COR-L47 (cell line): ENCODE data around the gene EEFSEC.

ENCODE experiments used
- DNase-seq: peaks from one replicate; lab custom pipeline; 2025; lab: John Stamatoyannopoulos, UW

The EEFSEC gene

DNA sequence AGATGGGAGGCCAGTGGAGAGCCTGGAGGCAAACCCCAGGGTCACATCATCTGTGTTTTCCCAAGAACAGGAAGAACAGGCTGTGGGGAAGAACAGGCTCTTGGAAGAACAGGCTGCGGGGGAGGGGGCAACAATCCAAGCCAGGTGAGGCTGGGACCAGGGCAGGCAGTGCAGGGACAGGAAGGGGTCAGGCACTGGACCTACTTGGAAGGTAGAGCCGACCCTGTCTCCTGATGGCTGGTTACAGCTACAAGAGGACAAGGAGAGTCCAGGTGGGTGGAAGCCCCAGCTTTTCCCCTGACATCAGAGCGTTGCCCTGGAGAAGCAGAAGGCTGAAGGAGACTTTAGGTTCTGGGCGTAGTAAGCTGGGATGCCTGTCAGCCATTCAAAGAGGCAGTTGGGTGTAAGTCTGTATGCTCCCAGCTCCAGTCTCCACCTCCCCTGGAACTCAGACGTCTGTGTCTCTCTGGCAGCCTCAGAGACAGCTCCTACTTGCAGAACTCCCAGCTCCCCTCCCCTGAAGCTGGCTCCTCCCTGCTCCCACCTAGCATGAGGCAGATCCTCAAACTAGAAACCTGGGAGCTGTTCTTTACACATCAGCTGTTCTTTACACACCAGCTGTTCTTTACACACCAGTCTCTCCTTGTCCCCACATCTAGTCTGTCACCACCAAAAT lies 182.5 kb downstream of the EEFSEC start:
- no peak for DNase-seq

DNA sequence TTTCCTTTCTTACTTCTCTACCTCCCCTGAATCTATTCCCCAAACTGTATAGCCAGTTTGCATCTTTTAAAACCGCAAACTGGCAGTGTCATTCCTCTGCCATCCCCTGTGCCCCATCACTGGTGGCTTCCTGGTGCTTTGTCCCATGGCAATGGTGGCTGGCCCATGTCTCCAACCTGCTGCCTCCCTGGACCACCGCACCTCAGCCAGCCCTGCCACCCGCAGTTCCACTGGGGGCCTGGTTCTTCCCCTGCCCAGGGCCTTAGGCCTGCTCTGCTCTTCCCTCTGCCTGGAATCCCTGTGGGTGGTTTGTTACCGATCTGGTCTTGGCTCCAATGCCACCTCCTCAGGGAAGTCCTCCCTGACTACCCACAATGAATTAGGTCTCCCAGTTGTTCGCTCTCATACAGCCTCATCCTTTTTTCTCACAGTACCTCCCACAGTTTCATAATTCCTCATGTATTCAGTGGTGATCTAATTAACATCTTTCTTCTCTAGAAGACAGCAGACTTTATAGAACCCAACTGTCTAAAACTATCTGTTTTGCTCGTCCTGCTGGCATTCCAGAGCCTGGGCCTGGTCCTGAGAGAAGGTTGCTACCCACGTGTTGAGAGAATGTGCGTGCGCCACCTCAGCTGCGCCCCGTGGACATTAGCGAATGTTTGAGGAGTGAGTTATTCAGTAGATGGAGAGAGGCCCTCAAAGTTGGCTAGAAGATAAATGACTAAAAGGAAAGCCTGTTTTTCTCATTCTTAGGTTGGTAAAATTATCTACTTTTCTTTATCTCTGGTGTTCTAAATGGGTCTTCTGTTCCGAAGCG lies 183.3 kb downstream of the EEFSEC start:
- DNase-seq: no peak

DNA sequence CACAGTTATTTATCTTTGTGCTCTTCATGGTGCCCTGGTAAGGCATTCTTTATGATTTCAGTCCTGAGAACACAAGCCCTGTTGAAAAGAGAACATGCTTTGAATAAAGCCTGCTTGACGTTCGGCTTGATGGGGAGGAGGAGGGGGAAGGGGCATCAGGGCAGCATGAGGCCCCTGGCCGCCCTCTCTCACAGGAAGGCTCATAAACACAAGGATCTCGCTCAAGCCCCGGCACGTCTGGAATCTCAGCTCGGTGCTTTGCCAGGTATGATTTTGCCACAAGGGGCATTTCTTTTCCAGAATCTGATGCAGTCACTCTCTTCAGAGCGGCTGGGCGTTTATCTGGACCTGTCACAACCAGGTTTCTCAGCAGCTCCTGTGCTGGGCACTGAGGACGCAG lies 184.0 kb downstream of the EEFSEC start:
- DNase-seq: no peak

DNA sequence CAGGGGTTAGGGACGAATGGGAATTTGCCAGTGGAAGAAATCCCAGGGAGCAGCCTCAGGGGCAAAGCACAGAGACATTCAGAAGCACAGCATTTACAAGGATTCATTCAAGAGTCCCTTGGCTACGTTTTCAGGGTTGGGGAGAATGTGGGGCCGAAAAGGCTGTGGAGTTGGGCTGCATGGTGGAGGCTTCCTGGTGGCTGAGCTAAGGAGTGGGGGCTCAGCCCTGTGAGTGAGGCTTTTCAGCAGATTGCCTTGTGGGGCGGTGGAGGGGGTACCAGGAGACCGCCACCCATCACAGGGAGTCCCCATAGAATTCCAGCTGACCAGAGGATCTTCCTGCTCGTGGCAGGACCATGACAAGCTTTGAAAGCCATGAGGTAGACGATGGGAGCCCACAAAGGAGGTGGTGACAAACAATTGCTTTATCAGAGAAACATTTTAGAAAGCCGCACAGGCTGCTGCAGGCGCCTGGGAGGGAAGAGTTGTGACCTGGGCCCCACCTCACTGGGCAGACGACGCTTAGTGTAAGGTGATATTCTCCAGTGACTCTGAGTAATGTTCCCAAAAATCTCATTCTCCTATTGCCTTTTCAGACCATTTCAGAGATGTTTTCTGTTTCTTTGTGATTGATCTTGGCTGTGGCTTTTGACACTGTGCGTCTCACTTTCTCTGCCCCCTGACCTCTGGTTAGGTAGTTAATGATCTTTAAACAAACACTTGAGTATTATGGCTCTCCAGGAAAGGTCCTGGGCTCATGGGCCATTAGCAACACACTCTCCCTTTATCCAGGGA lies 185.5 kb downstream of the EEFSEC start:
- DNase-seq: no peak

DNA sequence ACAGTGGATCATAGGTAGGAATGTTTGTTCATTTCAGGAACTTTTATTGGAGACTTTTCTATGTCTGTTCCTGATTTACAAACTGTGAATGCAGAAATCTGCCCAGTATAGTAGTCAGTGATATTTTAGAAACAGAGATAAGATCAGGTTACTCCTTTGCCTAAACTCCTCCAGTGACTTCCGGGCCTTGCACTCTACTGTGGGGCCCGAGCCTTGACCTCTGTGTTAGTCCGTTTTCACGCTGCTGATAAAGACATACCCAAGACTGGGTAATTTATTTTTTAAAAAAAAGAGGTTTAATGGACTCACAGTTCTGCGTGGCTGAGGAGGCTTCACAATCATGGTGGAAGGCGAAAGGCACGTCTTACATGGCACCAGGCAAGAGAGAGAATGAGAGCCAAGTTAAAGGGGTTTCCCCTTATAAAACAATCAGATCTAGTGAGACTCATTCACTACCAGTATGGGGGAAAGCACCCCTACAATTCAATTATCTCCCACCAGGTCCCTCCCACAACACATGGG lies 186.3 kb downstream of the EEFSEC start:
- DNase-seq: no peak

DNA sequence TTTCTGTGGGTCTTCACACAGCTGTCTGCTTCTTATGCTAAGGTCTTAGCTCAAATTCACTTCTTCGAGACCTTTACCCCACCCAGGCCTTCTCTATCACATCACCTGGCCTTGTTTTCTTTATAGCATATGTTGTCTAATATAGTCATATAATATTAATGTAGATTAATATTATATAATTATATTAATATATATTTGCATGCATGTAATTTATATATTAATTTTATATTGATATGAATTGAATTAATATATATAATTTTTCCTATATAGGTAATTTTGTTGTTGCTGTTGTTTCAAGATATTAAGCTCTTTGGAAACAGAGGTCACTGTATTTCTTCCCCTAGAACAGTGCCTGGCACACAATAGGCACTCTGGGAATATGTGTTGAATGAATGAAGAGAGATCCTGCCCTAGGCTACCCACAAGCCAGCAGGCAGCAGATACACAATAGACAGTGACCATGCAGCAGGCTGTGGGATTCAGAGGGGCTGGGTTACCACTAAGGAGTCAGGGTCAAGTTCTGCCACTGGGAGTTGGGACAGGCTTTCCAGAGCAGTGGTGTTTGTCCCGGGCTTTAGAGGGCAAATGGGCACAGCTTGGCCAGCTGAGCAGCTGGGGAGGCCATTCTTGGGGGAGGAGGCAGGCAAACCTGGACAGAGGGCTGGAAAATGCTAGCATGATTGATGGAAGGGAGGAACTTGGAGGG lies 187.1 kb downstream of the EEFSEC start:
- no peak for DNase-seq

DNA sequence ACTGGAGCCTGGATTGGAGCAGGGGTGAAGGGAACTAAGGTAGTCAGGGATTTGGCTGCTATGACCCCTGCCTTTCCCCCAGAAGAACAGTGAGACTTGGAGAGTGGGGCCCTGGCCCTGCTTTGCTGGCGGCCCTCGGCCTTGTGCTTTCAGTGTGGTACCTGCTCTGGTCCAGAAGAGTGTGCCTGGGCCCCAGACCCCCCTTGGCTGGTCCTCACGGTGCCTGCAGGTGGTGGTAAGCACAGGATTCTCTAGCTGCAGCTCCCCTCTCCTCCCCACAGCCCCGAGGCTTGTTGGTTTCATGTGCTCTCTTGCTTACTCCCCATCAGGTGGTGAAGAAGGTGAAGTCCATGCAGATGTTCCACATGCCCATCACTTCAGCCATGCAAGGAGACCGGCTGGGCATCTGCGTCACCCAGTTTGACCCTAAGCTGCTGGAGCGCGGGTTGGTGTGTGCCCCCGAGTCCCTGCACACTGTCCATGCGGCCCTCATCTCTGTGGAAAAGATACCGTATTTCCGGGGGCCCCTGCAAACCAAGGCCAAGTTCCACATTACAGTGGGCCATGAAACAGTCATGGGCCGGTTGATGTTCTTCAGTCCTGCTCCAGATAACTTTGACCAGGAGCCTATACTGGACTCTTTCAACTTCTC lies 187.7 kb downstream of the EEFSEC start:
- DNase-seq: no peak

DNA sequence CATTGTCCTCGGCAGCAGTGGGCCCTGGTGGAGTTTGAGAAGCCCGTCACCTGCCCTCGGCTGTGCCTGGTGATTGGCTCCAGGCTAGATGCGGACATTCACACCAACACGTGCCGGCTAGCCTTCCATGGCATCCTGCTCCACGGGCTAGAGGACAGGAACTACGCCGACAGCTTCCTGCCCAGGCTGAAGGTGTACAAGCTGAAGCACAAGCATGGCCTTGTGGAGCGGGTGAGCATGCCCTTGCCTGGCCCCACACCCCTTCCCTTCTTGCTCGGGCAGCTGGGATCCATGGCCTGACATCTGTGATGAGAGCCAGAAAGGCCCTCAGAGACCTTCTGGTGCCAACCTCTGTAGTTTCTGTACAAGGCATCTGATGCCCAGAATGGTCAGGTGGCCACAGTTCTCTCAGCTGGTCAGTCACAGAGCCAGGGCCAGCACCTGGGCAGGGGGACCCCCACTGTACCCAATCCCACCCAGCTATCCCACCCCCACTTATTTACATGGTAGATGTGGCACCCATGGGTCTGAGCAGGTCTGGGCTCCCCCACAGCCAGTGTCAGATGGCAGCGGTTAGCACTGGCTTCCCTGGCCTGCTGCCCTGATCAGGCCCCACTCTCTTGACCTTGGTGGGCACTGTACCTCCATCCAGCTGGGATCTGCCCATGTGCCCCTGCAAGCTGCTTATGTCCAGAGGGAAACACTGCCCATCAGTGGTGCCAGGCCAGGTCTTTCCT lies 188.5 kb downstream of the EEFSEC start:
- no peak for DNase-seq

DNA sequence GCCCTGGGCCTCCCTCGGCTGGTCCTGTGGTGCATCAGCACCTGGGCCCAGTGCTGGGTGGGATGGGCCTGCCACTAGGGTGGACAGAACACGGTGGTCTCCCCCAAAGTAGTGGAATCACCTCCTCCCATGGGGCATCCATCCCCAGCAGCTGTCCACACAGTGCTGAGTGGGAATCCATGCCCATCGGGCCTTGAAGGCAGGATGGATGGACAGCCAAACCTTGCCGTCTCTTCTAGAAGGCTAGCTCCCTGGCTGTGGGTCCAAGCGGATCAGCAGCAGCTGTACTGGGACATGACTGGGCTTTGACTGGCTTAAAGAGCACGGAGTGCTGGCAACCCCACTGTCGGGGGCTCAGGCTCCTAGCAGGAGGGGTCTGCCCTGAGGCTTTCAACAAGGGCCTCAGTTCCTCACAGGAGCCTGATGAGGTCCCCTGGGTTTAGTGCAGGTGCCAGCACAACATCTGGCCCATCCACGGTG lies 189.5 kb downstream of the EEFSEC start:
- DNase-seq: no peak

DNA sequence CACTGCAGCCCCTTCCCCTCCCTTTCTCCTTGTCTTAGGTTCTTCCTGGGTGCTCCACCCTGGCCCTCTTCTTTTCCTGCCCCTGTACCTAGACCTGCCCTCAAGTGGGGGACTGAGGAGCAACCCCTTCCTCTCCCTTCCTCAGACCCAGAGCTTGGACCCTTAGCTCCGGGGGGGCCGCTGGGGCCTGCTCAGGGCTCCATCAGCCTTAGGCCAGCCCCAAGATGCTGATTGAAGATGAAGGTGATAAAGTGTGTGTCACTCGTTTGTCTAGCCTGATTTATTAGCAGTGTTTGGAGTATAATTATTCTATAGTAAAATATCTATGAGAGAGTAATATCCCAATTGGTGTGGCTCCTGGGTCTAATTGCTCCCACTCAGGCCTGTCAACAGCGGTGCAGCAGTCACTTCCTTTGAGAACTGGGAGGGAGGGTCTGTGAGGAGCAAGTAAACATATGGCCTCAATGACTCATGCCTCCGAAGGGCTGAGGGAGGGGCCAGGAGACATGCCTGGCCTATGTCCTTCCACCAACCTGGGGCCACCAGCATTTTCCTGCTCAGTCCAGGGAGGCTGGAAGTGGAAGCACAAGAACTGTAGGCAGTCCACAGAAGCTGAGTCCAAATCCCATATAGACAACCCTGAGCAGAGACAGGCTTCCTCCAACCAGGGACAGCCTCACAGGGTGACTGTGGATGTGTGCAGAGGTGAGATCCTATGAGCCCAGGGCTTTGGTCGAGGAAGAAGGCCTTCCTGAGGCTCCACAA lies 190.2 kb downstream of the EEFSEC start:
- peak; percentile 68 for DNase-seq

DNA sequence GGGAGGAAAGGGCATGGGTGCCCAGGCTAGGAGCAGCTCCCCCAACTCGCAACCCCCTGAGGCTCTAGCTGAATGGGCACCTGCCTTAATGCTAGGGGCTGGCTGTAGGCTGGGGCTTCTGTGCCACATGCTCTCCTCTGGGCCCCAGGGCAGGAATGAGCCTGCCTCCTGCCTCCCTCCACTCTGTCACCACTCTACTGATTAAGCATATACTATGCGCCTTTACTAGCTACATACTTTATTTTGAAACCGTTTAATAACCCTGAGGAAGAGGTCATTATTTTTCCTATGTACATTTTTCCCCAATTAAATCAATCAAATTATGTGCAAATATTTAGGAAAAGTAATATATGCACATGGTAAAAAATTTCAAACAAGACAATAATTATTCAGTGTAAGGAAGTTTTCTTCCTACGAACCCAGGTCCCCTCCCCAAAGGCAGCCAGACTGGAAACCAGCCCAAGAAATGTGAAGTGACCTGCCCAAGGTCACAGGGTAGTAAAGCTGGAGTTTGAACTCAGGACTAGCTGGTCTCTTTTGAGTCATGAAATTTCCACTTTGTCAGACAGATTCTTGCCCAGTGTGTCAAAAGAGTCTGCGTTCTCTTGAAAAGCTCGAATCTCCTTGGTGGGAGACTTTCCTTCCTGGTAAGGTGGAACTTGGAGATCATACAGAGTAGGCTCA lies 190.9 kb downstream of the EEFSEC start:
- DNase-seq: no peak

DNA sequence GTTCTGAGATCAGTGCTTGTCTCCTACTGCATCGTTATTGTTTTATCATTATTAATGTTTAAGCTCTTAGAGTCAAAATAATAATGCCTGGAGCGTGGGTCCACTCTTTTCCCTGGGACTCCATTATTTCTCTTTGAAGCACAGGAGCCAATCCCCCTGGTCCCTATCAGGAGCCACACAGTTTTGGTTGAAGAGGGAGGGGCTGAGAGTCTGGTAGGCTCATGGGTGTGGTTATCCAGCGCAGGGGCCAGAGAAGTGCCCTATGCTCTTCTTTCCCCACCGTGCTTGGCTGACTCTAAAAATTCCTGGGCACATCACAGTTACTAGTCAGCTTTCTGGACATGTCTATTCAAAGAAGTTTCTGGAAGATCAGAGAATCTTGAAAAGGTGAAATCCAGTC lies 191.9 kb downstream of the EEFSEC start:
- no peak for DNase-seq

DNA sequence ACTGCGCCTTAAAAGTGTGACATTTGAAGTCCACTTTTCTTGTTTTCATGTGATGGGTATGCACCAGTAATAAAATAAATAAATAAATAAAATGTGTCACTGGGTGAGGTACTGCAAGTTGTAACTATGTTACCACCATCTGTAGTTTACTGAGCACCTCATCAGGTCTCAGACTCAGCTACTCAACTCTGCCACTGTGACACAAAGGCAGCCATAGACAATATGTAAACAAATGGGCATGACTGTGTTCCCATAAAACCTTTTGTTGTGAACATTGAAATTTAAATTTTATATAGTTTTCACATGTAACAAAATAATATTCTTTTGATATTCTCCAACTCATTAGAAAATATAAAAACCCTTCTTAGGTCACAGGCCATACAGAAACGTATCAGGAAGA lies 193.3 kb downstream of the EEFSEC start:
- DNase-seq: no peak

DNA sequence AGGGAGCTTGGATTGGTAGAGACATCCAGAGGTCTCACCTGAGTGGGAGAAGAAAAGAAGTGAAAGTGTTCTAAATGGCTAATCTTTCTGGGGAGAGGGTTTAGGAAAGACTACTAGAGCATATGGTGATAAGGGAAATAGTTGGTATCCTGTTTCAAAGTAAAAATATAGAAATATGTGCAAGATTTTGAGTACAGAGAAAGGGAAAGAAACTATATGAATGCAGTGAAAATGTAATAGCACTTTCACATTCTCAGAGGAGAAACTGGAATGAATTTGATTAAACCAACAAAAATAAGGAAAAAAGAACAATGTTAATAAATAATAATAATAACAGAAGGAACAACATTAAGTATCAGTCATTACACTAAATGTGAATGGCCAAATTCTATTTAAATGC lies 194.0 kb downstream of the EEFSEC start:
- DNase-seq: no peak

DNA sequence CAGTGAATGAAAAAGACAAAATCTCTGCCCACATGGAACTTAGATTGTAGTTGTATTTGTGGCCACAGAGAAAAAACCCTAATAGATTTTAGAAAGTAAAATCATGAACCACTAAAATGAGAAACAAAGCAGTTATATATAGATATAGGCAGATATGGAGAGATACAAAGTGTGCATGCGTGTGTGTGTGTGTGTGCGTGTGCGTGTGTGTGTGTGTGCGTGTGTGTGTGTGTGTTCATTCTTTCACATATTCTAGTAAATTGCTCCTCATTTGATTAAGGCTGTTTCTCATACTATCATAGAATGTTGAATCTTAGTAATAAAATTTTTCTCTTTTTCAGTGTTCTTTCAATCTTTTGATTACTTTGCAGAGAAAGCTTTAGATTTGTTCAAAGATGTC lies 194.8 kb downstream of the EEFSEC start:
- no peak for DNase-seq

DNA sequence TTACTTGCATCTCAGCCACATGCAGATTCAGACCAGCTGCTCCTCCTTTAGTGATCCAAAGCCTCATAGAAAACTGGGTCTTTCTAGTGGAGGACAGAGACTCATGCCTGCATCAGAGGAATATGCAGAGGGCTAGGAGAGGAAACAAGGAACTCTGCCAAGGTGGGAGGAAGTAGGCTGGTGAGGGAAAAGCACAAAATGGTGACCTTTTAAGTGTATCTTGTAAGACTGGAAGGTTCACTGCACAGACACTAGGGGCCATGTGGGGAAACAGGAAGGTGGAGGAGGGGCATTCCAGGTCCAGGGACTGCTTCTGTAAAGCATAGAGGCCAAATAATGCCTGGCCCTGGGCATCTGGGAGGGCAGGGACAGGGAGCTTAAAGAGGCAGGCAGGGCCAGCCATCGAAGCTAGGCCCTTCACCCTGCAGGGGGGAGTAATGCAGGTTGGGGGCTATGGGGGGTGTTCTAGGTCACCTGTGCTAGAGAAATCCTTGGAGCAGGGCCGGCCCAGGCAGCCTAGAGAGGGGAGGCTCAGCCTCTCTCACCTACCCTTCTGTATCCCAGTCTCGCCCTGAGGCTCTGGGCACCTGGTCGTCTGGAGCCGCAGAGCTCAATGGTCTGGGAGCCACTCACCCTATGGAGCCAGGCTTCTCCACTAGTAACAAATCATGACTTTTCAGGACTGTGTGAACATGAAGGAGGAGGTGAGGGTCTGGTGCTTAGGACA lies 195.7 kb downstream of the EEFSEC start:
- peak; percentile 45 for DNase-seq

DNA sequence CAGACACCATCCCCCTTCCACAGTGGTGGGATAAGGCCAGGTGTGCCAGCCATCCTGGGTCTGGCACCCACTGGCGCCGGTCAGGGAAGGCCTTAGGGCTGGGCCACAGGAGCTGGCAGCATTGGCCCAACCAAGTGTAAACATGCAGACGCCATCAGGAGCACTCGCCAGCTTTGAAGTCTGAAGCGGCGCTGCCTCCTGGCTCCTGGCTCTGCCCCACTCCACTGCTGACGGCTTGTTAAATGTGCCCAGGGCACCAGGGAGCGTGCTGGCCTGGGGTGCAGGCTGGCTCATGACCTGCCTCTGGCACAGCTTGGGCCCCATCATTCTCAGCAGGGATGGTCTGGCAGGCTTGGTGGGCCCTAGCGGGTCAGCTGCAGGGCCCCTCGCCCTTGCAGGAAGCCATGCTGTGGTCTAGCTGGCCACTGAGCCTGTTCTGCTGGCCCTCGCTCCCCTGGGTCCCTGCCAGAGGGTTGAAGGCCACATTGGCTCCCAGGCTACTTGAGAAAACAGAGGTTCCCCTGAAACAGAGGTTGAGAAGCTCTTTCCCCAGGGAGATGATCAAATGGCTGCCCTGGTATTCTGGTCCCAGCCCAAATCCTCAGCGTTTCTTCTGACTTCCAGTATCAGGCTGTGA lies 196.8 kb downstream of the EEFSEC start:
- DNase-seq: no peak

DNA sequence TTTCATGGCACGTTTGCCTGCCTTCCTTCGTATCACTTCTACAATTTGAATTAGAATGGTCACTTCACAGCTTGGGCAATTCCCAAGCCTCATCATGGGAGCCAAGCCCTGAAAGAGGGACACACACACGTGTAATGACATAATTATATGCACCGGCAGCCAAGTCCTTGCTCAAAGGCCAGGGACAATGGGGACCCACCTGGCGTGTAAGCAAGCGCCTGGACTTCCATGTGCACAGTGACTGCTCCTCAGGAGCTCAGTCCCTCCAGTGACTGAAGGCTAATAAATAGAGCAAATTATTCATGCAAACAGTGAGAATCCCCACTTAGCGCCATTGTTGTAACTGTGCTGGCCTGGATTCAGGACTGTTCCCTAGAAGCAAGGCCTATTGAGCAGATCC lies 198.3 kb downstream of the EEFSEC start:
- peak; percentile 99 for DNase-seq
